GM12874 (cell line): Measurements from ENCODE around the gene RHBG.

Source experiments
- TF ChIP-seq, protein P1 (sequence below): IDR thresholded peaks from 2 replicates; pipeline ENCODE4 v1.5.1; 2011; ENCODE audit warnings: low read depth, mild to moderate bottlenecking, control low read depth, low read length, moderate library complexity; ENCODE audit not compliant: insufficient read depth

RHBG gene

DNA sequence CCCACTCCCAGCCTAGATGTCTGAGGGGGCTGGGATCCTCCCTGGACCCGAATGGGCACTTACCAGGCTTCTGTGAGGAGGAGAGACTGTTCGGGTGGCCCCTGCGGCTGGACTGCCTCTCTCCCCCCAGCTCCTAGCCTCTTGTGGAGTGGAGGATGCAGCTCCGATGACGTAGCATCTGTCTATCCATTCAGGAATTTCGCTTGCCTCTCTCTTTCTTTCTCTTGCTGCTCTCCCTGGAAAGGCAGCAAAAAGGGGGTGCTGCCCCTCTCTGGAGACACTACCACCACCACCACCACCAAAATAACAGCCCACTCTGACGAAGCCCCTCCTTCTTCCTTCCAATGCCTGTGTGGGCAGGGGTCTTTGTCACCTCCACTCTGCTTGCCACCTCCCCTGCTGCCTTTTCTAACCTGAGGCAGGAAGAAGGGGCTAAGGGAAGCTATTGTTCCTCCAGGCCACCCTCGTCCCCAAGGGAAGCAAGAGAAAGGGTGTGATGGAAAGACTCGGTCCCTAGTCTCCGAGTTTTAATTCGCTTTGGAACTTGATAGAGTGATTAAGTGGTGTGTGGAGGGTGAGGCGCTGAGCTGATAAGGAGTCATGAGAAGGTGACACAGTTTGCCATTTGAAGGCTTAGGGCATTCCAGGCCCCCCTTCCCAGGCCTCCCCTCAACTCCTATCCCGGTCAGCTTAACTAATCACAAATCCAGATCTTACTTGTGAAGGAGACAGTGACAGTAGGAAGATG lies 60.5 kb downstream of the RHBG start:
- TF ChIP-seq, protein P1, sequence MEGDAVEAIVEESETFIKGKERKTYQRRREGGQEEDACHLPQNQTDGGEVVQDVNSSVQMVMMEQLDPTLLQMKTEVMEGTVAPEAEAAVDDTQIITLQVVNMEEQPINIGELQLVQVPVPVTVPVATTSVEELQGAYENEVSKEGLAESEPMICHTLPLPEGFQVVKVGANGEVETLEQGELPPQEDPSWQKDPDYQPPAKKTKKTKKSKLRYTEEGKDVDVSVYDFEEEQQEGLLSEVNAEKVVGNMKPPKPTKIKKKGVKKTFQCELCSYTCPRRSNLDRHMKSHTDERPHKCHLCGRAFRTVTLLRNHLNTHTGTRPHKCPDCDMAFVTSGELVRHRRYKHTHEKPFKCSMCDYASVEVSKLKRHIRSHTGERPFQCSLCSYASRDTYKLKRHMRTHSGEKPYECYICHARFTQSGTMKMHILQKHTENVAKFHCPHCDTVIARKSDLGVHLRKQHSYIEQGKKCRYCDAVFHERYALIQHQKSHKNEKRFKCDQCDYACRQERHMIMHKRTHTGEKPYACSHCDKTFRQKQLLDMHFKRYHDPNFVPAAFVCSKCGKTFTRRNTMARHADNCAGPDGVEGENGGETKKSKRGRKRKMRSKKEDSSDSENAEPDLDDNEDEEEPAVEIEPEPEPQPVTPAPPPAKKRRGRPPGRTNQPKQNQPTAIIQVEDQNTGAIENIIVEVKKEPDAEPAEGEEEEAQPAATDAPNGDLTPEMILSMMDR, result no peak

DNA sequence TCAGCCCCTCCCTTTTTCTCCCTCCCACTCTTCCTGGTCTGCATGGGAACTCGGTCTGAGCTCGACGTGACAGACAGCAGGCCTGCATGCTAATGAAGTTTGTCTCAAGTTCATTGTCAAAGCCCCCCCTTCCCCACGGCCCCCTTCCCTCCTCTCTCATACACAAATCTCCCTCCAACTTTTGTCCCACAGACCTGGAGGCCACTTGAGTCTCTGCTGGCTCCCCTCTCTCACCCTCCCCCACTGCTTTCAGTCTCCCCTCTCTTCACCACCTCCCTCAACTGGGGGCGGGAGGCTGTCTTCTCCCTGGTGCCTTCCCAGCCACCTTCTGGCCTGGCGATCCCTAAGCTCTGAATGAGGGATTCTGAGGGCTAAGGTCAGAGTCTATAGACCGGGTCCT lies 61.3 kb downstream of the RHBG start:
- TF ChIP-seq, protein P1, result no peak

DNA sequence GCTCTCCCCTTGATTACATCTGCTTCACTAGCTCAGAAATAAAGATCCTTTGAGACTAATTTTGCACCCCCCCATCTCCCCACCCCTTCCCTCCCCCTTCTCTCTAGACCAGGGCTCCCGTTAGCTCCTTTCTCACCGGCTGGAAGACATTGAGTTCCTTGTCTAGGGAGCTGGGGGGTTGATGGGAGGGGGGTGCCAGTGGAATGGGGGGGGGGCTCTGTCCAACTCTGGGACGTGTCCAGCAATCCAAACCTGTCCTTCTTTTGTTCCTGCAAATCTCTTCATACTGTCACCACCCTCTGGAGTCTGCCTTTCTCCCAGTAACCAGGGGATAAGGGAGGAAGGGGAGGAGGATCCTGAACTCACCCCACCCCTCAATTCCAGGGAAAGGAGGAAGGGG lies 61.9 kb downstream of the RHBG start:
- TF ChIP-seq, protein P1, result no peak

DNA sequence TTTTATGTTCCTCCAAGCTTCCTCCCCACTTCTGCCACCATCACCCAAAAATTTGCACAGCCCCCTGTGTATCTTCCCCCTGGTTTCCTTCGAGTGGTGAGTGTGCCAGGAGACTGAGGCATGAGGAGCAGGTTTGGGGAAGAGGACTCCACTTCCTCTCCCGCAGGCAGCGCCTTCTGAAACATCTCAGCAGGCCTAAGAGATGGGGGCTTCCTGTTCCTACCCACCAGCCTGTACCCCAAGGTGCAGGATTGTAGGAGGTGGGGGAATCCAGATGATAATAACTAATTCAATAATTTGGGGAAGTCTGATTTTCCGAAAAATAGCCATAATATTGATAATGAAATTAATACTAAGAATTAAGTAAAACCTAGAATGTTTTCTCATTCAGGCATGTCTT lies 62.4 kb downstream of the RHBG start:
- TF ChIP-seq, protein P1, result no peak

DNA sequence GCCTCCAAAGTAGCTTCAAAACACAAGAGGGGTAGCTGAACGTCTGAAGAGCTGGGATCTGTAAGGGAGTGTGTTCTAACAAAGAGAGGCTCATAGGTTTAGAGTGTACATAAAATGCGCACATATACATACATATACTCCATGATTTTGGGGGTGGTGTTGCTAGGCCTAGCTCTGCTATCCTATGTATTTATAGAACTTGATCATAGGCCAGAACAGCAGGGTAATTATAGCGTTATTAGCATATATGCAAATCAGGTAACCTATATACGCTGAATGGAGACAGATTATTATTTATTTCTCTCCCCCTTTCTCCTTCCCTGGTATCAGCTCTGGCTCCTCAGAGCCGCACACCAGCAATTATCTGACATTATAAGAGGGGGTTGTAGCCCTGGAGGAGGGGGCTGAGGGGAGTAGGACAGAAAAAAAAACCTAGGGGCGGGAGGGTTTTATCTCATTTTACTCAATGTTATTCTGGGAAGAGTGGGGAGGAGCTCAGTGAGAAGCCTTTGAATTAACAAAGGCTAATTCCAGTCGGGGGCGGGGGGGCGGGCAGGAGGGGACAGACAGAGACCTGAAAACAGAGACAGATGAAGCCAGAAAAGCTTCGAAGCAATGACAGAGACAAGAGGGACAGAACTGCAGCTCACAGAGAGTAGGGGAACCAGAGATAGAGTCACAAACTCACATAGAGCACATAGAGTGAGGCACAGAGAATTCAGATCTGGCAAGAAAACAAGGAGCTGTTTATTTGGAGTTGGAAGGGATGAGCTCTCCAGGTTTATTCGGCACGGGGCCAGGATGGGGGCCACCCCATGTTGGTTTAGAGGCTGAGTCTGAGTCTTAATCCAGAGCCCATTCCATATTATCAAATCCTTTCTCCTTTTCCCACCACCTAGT lies 63.0 kb downstream of the RHBG start:
- TF ChIP-seq, protein P1, result no peak

DNA sequence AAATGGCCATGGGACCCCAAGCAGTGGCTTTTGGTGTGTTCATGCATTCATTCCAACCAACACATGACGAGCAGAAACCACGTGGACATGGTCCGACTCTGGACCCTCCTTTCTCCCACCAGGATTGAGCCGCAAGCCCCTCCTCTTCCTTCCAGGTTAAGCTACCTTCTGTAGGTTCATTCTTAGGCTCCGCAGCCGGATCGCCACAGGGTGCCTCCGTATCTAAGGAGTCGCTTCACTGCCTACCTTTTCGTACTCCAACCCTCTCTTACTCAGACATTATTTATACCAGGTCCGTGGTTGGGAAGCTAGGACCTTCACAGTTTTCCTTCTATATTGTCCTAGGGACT lies 63.6 kb downstream of the RHBG start:
- TF ChIP-seq, protein P1, result no peak

DNA sequence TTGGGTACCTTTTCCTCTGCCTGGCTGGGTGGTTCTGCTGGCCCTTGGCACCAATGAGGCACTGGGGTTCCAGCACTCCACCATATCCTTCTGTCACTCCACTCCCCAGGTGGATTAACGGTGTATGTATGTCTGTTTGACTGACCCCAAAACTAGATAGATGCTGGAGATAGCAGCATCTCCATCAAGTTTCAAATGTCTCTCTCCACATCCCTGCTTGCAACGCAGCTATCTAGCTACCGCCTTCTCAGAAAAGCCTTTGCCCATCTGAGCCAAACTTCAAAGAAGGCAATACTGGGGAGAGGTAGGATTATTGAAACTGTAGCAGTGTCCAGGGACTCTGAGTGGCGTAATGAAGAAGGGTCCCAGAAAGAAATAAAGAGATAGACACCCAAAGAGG lies 64.0 kb downstream of the RHBG start:
- TF ChIP-seq, protein P1, result no peak
